Measurements from ENCODE around the gene TNFRSF1A.

DNA sequence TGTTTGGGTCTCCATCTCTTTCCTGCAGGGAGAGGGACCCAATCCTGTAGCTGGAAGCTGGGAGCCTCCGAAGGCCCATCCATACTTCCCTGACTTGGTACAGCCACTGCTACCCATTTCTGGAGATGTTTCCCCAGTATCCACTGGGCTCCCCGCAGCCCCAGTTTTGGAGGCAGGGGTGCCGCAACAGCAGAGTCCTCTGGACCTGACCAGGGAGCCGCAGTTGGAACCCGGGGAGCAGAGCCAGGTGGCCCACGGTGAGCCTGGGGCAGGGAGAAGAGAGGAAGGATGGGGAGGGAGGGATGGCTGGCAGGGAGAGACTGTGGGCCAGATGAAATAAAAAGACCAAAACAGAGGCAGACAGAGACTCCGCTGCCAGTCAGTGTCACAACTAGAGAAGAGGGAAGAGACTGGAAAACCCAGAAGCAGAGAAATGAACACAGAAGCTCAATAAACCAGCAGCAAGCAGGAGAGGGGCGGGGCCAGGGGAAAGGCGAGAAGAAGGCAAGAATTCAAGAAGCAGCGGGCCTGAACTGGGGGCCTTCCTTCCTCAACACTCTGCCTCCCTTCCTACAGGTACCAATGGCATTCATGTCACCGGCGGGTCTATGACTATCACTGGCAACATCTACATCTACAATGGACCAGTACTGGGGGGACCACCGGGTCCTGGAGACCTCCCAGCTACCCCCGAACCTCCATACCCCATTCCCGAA is 48.4 kb upstream of the TNFRSF1A start:
- TF ChIP-seq, protein P1, sequence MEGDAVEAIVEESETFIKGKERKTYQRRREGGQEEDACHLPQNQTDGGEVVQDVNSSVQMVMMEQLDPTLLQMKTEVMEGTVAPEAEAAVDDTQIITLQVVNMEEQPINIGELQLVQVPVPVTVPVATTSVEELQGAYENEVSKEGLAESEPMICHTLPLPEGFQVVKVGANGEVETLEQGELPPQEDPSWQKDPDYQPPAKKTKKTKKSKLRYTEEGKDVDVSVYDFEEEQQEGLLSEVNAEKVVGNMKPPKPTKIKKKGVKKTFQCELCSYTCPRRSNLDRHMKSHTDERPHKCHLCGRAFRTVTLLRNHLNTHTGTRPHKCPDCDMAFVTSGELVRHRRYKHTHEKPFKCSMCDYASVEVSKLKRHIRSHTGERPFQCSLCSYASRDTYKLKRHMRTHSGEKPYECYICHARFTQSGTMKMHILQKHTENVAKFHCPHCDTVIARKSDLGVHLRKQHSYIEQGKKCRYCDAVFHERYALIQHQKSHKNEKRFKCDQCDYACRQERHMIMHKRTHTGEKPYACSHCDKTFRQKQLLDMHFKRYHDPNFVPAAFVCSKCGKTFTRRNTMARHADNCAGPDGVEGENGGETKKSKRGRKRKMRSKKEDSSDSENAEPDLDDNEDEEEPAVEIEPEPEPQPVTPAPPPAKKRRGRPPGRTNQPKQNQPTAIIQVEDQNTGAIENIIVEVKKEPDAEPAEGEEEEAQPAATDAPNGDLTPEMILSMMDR (IDR thresholded peaks at IDR 0.05), result no peak
- TF ChIP-seq EP300 (IDR thresholded peaks at IDR 0.05) (no peak), POLR2A (IDR thresholded peaks at IDR 0.05) (no peak), POLR2AphosphoS5 (IDR thresholded peaks at IDR 0.05) (no peak)

Data from sigmoid colon (tissue), 4 donors.